GM12891 (cell line): ENCODE results near the gene CCDC40.

Source experiments
- POLR2A ChIP-seq: IDR thresholded peaks from 2 replicates; pipeline ENCODE4 v1.6.1; 2011; ENCODE audit warnings: low read depth, low read length, control low read depth
- POLR2AphosphoS5 ChIP-seq: IDR thresholded peaks from 2 replicates; pipeline ENCODE4 v1.6.1; 2011; ENCODE audit warnings: low read depth, low read length, control low read depth
- SPI1 ChIP-seq: IDR thresholded peaks from 2 replicates; pipeline ENCODE4 v1.6.1; 2011; ENCODE audit warnings: low read depth, low read length, control low read depth
- TAF1 ChIP-seq: IDR thresholded peaks from 2 replicates; pipeline ENCODE4 v1.6.1; 2011; ENCODE audit warnings: low read depth, low read length, control low read depth

- TF ChIP-seq SPI1 (no peak), POLR2A (no peak), TAF1 (no peak), POLR2AphosphoS5 (no peak)
These were observed 69.7 kb downstream of the CCDC40 start for GRCh38 chr17:80106176-80106575.
